ENCODE measurements around the gene SDHD. TPM values are rescaled to one million over a fixed set of nuclear protein-coding genes. Genes with fewer than 3 reads are reported as not detected.
"Not testable (repeated sequence)": the region's sequence is repeated elsewhere in the genome, so short reads cannot be mapped to it uniquely, and the experiment has no call there.

Gene SDHD
- 100 to 1,000 TPM in 6 of 10 donors, 10 to 100 TPM in 4; 88.1 to 119 (median 105) TPM for polyA plus RNA-seq (ENCODE audit: insufficient read length in 10 of 10)
- long read RNA-seq, donor 1, transcript SDHD-201 (4 exons, 1,439 nt), result major isoform, 47 of 82 reads
- long read RNA-seq, donor 1, partial matches to known transcripts, result 34 of 82 reads
- long read RNA-seq, donor 1, other reads (novel, unspliced or antisense), result 0 of 82 reads
- long read RNA-seq, donor 2, transcript SDHD-201 (4 exons, 1,439 nt), result major isoform, 45 of 51 reads
- long read RNA-seq, donor 2, partial matches to known transcripts, result 0 of 51 reads
- long read RNA-seq, donor 2, other reads (novel, unspliced or antisense), result 5 of 51 reads
- long read RNA-seq, donor 3, result 0 reads
- long read RNA-seq, donor 4, transcript SDHD-201 (4 exons, 1,439 nt), result major isoform, 51 of 62 reads
- long read RNA-seq, donor 4, partial matches to known transcripts, result 10 of 62 reads
- long read RNA-seq, donor 4, other reads (novel, unspliced or antisense), result 0 of 62 reads
- long read RNA-seq, donor 5, transcript SDHD-201 (4 exons, 1,439 nt), result major isoform, 73 of 114 reads
- long read RNA-seq, donor 5, partial matches to known transcripts, result 30 of 114 reads
- long read RNA-seq, donor 5, other reads (novel, unspliced or antisense), result 10 of 114 reads
- long read RNA-seq, donor 6, transcript SDHD-201 (4 exons, 1,439 nt), result major isoform, 72 of 78 reads
- long read RNA-seq, donor 6, partial matches to known transcripts, result 0 of 78 reads
- long read RNA-seq, donor 6, other reads (novel, unspliced or antisense), result 5 of 78 reads
- long read RNA-seq, donor 7, transcript SDHD-201 (4 exons, 1,439 nt), result major isoform, 44 of 44 reads
- long read RNA-seq, donor 7, partial matches to known transcripts, result 0 of 44 reads
- long read RNA-seq, donor 7, other reads (novel, unspliced or antisense), result 0 of 44 reads
- long read RNA-seq, donor 8, transcript SDHD-201 (4 exons, 1,439 nt), result major isoform, 33 of 55 reads
- long read RNA-seq, donor 8, partial matches to known transcripts, result 22 of 55 reads
- long read RNA-seq, donor 8, other reads (novel, unspliced or antisense), result 0 of 55 reads
- long read RNA-seq, donor 9, transcript SDHD-201 (4 exons, 1,439 nt), result major isoform, 12 of 12 reads
- long read RNA-seq, donor 9, partial matches to known transcripts, result 0 of 12 reads
- long read RNA-seq, donor 9, other reads (novel, unspliced or antisense), result 0 of 12 reads

- DNase-seq, result peak; percentile 98
These were observed at the start of gene SDHD, which contains the start of gene TIMM8B for GRCh38 chr11:112086422-112087191. Gene SDHD, plus strand, starts transcription at chr11:112086873. Its CDS starts 35 bp downstream, at chr11:112086908. Gene TIMM8B, minus strand, starts transcription at chr11:112086756. Its CDS starts 33 bp downstream, at chr11:112086723.

DNA sequence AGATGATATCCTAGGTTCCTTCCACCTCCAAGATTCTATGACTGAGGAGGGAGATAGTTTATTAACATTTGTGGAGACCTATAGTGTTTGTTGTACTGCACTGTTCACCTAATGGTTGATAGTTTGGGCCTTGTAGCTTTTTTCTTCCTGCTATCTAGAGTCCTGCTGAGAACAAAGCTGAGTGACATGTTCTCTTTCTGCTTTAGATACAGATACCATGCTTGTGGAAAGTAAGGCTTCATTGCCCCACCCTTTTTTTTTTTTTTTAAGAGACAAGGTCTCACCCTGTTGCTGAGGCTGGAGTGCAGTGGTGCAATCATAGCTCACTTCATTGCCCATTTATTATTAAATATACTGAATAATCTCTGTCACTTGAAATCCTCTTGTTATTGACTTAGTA is 49.1 kb upstream of the SDHD start:
- DNase-seq, result no peak

- DNase-seq, result no peak
These were observed 44.3 kb upstream of the SDHD start for GRCh38 chr11:112042161-112042960.

- DNase-seq, result no peak
These were observed 43.7 kb upstream of the SDHD start for GRCh38 chr11:112042961-112043304.

GRCh38 chr11:112044961-112045360 is 41.7 kb upstream of the SDHD start:
- no peak for DNase-seq

DNA sequence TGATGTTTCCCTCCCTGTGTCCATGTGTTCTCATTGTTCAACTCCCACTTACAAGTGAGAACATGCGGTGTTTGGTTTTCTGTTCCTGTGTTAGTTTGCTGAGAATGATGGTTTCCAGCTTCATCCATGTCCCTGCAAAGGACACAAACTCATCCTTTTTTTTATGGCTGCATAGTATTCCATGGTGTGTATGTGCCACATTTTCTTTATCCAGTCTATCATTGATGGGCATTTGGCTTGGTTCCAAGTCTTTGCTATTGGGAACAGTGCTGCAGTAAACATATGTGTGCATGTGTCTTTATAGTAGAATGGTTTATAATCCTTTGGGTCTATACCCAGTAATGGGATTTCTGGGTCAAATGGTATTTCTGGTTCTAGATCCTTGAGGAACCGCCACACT is 40.0 kb upstream of the SDHD start:
- not testable (repeated sequence) for DNase-seq

GRCh38 chr11:112048256-112048655 is 38.4 kb upstream of the SDHD start:
- DNase-seq, result not testable (repeated sequence)

DNA sequence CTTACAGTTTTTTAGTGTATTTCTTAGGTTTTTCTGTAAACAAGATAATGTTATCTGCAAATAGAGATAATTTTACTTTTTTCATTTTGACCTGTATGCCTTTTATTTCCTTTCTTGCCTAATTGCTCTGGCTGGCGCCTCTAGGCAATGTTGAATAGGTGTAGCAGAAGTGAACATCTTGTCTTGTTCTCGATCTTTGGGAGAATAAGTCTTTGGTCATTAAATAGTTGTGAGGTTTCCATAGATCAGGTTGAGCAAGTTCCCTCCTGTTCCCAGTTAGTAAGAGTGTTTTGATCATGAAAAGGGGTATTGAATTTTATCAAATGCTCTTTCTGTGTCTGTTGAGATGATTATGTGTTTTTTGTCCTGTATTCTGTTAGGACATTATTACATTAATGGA is 36.9 kb upstream of the SDHD start:
- no peak for DNase-seq

DNA sequence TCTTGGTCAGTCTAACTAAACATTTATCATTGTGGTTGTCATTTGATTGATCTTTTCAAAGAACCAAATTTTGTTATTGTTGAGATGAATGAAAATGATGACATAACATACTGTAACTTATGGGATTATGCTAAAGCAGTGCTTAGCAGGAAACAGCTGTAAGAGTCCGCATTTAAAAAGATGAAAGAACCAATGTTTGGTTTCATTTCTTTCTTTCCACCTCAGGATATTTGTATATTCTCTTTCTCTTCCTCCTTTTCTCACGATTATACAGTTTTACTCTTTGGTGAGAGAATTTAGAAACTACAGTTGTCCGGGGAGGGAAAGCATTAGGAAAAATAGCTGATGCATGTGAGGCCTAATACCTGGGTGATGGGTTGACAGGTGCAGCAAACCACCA is 36.0 kb upstream of the SDHD start:
- DNase-seq, result no peak

- DNase-seq, result no peak
These were observed 34.9 kb upstream of the SDHD start for GRCh38 chr11:112051768-112052167.

GRCh38 chr11:112057170-112057569 is 29.5 kb upstream of the SDHD start:
- no peak for DNase-seq

GRCh38 chr11:112058103-112058502 is 28.6 kb upstream of the SDHD start:
- DNase-seq, result no peak

DNA sequence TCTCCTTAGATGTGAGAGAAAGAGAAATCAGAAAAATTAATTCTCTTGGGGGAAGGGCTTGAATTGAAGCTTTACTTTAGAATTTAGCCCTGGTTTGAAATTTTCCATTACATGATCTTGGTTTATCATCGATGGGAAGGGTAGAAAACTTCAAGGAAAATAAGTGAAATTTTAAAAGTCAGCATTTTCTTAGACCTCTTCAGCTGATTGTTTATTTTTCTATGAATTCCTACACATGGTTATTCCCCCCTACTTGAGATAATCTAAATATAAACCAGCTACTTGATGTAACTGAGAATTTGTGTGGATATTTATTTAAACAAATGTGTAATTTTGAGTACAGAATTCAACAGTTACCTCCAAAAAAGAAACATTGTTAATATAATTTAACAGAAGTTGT is 23.8 kb upstream of the SDHD start:
- DNase-seq, result no peak

- peak; percentile 87 to 94 (median 88) for DNase-seq
These were observed 12.5 kb upstream of the SDHD start, which contains the start of the genes NKAPD1 and PIH1D2 for GRCh38 chr11:112073941-112074811. Gene NKAPD1, plus strand, starts transcription at chr11:112074299. Its CDS starts 1,276 bp downstream, at chr11:112075575. Gene PIH1D2, minus strand, starts transcription at chr11:112074017. Its CDS starts 843 bp downstream, at chr11:112073174.

- no peak for DNase-seq
These were observed 3.9 kb upstream of the SDHD start for GRCh38 chr11:112082729-112083128.

DNA sequence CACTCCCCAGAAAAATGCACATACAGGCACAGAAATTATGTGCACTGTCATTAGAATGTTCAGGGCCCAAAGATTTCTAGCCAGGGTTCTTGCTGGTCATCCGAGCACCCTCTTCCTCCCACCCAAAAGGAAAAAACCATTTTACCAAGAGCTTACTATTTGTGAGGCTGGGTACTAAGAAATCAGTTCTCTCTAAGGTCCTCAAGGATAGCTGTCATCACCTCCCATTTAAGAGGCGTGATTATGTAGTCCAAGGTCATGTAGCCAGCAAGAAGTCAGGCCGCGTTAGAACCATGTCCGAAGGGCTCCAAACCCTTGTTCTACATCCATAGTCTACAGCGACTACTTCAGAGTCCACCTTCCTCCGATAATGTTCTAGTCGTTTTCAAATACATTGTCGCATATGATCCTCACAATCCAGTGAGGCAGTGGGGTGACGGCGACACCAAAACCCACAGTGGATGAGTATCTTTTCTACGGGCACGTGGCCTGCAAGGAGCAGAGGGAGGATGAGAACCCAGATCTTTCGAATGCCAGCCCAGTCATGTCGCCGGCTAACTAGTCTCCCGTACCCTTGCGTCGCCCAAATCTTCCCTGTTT is 751 bp upstream of the SDHD start:
- DNase-seq, result peak in 2 of 3 donors; percentile 16 to 23

DNA sequence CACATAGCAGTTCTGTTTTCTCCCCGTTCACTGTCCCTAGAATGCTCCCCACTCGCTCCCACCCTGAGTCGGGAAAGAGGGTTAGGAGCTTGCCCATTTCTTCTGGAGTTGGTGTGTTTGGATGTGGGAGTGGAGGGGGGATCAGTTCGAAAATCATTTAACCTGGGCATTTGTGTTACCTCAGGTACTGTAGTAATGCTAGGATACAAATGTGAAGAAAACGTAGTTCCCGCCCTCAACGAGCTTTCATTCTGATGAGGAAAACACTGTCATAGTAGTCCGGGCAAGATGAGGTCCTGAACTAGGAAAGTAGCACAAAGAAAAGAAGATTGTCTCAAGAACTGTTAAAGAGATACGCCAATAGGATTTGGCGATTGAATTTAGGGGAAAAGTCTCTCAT is 539 bp downstream of the SDHD start:
- peak in 1 of 3 donors; percentile 4 for DNase-seq

DNA sequence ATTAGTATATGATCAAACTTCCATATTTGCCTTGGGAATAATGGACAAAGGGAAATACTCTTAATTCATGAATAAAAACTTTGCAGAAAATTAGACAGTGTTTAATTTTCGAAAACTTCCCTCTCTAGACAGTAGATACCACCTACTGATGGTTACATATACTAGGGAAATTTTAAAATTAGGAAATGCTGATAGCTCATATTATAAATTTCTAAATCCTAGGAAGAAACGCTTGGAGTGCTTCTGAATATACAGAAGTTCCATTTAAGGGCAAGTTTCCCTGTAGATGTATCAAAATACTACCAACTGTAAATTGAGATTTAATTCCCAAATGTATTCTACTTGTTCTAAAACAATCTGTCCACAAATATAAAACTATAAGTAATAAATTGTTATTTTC is 8.6 kb downstream of the SDHD start:
- not testable (repeated sequence) for DNase-seq

DNA sequence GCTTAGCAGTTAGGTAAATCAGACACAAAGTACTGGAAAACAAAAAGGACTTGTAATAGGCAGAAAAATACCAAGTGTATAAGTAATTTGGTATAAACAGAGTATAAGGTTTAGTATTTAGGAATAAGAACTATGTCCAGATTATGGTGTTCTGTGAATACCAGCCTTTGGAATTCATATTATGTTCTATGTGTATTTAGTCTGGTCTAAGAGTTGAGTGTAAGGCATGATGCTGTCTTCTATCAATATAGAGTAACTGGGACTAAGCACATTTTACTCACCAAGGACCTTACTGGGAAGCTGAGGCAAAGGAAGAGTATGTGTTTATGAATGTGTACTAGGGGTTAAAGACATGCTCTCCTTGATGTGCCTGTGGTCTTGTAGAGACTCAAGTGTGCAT is 9.5 kb downstream of the SDHD start:
- DNase-seq, result no peak
